ENCODE measurements around the gene NFATC2.

The NFATC2 gene

GRCh38 chr20:51430198-51430950 is 112.1 kb downstream of the NFATC2 start:
- Histone ChIP-seq H3F3A (ENCODE audit: control insufficient read depth, insufficient read depth) (no peaks in the 10 kb centered on the region), H3K79me2 (ENCODE audit: control insufficient read depth, low read length) (no peaks in the 10 kb centered on the region), H3K27ac (ENCODE audit: low read depth, low read length) (no peak overlapping the region), H3K4me2 (ENCODE audit: low read length) (no peak overlapping the region), H4K20me1 (ENCODE audit: control insufficient read depth, insufficient read depth, low read depth, low read length) (no peaks in the 10 kb centered on the region), H3K9me2 (replicated peaks; ENCODE audit: control insufficient read depth, low read length) (no peaks in the 10 kb centered on the region), H3K4me1 (ENCODE audit: control insufficient read depth, low read length) (no peaks in the 10 kb centered on the region), H3K27me3 (ENCODE audit: control insufficient read depth, low read length) (no peaks in the 10 kb centered on the region), H3K36me3 (ENCODE audit: control insufficient read depth, low read length) (peaks cover 54% of the 10 kb centered on the region), H3K4me3 (ENCODE audit: low read length) (no peak overlapping the region), H3K9me3 (ENCODE audit: control insufficient read depth, insufficient read depth, low read length) (no peaks in the 10 kb centered on the region)
- TF ChIP-seq EZH2phosphoT487 (IDR thresholded peaks at IDR 0.05; ENCODE audit: borderline replicate concordance, low read length) (no peak), CTCF (IDR thresholded peaks at IDR 0.05; ENCODE audit: low read depth, low read length, poor library complexity, severe bottlenecking) (no peak)

- Histone ChIP-seq H4K20me1 (ENCODE audit: control insufficient read depth, insufficient read depth, low read depth, low read length) (no peaks in the 10 kb centered on the region), H3K36me3 (ENCODE audit: control insufficient read depth, low read length) (peaks cover 52% of the 10 kb centered on the region), H3K79me2 (ENCODE audit: control insufficient read depth, low read length) (no peaks in the 10 kb centered on the region), H3F3A (ENCODE audit: control insufficient read depth, insufficient read depth) (no peaks in the 10 kb centered on the region), H3K9me2 (replicated peaks; ENCODE audit: control insufficient read depth, low read length) (no peaks in the 10 kb centered on the region), H3K4me1 (ENCODE audit: control insufficient read depth, low read length) (no peaks in the 10 kb centered on the region), H3K4me3 (ENCODE audit: low read length) (no peak overlapping the region), H3K4me2 (ENCODE audit: low read length) (no peak overlapping the region), H3K27me3 (ENCODE audit: control insufficient read depth, low read length) (no peaks in the 10 kb centered on the region), H3K9me3 (ENCODE audit: control insufficient read depth, insufficient read depth, low read length) (no peaks in the 10 kb centered on the region), H3K27ac (ENCODE audit: low read depth, low read length) (no peak overlapping the region)
- TF ChIP-seq CTCF (IDR thresholded peaks at IDR 0.05; ENCODE audit: low read depth, low read length, poor library complexity, severe bottlenecking) (no peak), EZH2phosphoT487 (IDR thresholded peaks at IDR 0.05; ENCODE audit: borderline replicate concordance, low read length) (no peak)
Measured at GRCh38 chr20:51429696-51430095, 112.8 kb downstream of the NFATC2 start.

GRCh38 chr20:51429144-51429482 is 113.4 kb downstream of the NFATC2 start:
- no peak overlapping the region for H3K4me3 ChIP-seq (ENCODE audit: low read length)
- H3K27me3 ChIP-seq (ENCODE audit: control insufficient read depth, low read length), result no peaks in the 10 kb centered on the region
- no peaks in the 10 kb centered on the region for H3K4me1 ChIP-seq (ENCODE audit: control insufficient read depth, low read length)
- peaks cover 51% of the 10 kb centered on the region for H3K36me3 ChIP-seq (ENCODE audit: control insufficient read depth, low read length)
- TF ChIP-seq CTCF (IDR thresholded peaks at IDR 0.05; ENCODE audit: low read depth, low read length, poor library complexity, severe bottlenecking), result no peak
- no peak for TF ChIP-seq EZH2phosphoT487 (IDR thresholded peaks at IDR 0.05; ENCODE audit: borderline replicate concordance, low read length)
- no peaks in the 10 kb centered on the region for H4K20me1 ChIP-seq (ENCODE audit: control insufficient read depth, insufficient read depth, low read depth, low read length)
- no peaks in the 10 kb centered on the region for H3K9me3 ChIP-seq (ENCODE audit: control insufficient read depth, insufficient read depth, low read length)
- no peaks in the 10 kb centered on the region for H3K79me2 ChIP-seq (ENCODE audit: control insufficient read depth, low read length)
- H3K4me2 ChIP-seq (ENCODE audit: low read length), result no peak overlapping the region
- H3F3A ChIP-seq (ENCODE audit: control insufficient read depth, insufficient read depth), result no peaks in the 10 kb centered on the region
- no peak overlapping the region for H3K27ac ChIP-seq (ENCODE audit: low read depth, low read length)
- H3K9me2 ChIP-seq (replicated peaks; ENCODE audit: control insufficient read depth, low read length), result no peaks in the 10 kb centered on the region

All from DOHH2 (cell line).